ENCODE results near the gene ACTR6. TPM values are rescaled to one million over a fixed set of nuclear protein-coding genes. Genes with fewer than 3 reads are reported as not detected.

ACTR6 gene
- total and polyA plus RNA-seq, 9 of the 15 experiments (the other 6 are each of a cell fraction or from before 2014, with no cell fraction given): 26.1 to 109 (median 70.9) TPM

DNA sequence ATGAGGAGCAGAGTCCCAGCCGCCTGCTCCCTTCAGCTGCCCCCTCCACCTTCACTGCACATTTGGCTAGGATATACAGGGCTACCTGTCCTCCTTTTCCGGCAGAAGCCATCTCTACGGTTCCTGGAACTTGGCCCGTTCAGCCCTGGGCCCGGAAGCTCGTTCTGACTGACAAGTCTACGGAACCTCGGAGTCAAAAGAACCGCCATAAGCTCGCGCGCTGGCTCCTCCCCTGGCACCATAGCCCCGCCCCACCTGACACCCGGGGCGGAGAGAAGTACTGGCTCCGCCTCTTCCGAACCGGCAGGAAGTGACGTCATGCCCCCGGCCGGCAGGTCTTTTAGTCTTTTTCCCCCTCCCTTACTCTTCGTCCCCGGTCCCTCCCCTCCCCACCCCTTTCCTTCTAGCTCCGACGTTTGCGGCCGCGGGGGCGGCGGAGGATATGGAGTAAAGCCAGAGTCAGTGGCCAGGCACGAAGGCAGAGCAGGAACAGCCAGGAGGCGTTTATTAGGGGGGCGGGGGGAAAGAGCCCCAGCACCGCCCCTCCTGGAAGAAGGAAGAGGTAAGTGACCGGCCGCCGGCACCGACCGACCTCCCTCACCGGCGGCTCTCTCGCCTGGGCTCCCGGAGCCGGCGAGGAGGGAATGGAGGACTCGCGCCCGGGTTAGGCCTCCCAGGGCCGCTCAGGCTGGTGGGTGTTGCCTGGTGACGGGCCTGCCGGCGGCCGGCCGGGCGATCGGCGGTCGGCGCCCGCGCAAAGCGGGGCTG lies 66.4 kb downstream of the ACTR6 start, which contains the start of the genes DEPDC4 and SCYL2 (continued):
- TF ChIP-seq, protein P1, sequence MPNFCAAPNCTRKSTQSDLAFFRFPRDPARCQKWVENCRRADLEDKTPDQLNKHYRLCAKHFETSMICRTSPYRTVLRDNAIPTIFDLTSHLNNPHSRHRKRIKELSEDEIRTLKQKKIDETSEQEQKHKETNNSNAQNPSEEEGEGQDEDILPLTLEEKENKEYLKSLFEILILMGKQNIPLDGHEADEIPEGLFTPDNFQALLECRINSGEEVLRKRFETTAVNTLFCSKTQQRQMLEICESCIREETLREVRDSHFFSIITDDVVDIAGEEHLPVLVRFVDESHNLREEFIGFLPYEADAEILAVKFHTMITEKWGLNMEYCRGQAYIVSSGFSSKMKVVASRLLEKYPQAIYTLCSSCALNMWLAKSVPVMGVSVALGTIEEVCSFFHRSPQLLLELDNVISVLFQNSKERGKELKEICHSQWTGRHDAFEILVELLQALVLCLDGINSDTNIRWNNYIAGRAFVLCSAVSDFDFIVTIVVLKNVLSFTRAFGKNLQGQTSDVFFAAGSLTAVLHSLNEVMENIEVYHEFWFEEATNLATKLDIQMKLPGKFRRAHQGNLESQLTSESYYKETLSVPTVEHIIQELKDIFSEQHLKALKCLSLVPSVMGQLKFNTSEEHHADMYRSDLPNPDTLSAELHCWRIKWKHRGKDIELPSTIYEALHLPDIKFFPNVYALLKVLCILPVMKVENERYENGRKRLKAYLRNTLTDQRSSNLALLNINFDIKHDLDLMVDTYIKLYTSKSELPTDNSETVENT (CRISPR knock-in tag; IDR thresholded peaks at IDR 0.05): no peak
- TF ChIP-seq, protein P2, sequence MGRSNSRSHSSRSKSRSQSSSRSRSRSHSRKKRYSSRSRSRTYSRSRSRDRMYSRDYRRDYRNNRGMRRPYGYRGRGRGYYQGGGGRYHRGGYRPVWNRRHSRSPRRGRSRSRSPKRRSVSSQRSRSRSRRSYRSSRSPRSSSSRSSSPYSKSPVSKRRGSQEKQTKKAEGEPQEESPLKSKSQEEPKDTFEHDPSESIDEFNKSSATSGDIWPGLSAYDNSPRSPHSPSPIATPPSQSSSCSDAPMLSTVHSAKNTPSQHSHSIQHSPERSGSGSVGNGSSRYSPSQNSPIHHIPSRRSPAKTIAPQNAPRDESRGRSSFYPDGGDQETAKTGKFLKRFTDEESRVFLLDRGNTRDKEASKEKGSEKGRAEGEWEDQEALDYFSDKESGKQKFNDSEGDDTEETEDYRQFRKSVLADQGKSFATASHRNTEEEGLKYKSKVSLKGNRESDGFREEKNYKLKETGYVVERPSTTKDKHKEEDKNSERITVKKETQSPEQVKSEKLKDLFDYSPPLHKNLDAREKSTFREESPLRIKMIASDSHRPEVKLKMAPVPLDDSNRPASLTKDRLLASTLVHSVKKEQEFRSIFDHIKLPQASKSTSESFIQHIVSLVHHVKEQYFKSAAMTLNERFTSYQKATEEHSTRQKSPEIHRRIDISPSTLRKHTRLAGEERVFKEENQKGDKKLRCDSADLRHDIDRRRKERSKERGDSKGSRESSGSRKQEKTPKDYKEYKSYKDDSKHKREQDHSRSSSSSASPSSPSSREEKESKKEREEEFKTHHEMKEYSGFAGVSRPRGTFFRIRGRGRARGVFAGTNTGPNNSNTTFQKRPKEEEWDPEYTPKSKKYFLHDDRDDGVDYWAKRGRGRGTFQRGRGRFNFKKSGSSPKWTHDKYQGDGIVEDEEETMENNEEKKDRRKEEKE (IDR thresholded peaks at IDR 0.05; ENCODE audit: borderline replicate concordance in 1 of 2, control insufficient read depth in 1 of 2, low read depth in 2 of 2, low read length in 1 of 2): no peak
- no peak for TF ChIP-seq RBM17 (IDR thresholded peaks at IDR 0.05; ENCODE audit: borderline replicate concordance, low read depth, low read length)
- TF ChIP-seq, protein P3, sequence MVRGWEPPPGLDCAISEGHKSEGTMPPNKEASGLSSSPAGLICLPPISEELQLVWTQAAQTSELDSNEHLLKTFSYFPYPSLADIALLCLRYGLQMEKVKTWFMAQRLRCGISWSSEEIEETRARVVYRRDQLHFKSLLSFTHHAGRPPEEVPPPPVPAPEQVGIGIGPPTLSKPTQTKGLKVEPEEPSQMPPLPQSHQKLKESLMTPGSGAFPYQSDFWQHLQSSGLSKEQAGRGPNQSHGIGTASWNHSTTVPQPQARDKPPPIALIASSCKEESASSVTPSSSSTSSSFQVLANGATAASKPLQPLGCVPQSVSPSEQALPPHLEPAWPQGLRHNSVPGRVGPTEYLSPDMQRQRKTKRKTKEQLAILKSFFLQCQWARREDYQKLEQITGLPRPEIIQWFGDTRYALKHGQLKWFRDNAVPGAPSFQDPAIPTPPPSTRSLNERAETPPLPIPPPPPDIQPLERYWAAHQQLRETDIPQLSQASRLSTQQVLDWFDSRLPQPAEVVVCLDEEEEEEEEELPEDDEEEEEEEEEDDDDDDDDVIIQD (CRISPR knock-in tag; IDR thresholded peaks at IDR 0.05): no peak
- TF ChIP-seq, protein P4, sequence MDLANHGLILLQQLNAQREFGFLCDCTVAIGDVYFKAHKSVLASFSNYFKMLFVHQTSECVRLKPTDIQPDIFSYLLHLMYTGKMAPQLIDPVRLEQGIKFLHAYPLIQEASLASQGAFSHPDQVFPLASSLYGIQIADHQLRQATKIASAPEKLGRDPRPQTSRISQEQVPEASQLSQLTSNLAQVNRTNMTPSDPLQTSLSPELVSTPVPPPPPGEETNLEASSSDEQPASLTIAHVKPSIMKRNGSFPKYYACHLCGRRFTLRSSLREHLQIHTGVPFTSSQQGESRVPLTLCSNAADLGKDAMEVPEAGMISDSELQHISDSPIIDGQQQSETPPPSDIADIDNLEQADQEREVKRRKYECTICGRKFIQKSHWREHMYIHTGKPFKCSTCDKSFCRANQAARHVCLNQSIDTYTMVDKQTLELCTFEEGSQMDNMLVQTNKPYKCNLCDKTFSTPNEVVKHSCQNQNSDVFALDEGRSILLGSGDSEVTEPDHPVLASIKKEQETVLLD (IDR thresholded peaks at IDR 0.05): no peak
- no peak for TF ChIP-seq NFYB (IDR thresholded peaks at IDR 0.05; ENCODE audit: extremely low read depth, insufficient read length)
- TF ChIP-seq, protein P5, sequence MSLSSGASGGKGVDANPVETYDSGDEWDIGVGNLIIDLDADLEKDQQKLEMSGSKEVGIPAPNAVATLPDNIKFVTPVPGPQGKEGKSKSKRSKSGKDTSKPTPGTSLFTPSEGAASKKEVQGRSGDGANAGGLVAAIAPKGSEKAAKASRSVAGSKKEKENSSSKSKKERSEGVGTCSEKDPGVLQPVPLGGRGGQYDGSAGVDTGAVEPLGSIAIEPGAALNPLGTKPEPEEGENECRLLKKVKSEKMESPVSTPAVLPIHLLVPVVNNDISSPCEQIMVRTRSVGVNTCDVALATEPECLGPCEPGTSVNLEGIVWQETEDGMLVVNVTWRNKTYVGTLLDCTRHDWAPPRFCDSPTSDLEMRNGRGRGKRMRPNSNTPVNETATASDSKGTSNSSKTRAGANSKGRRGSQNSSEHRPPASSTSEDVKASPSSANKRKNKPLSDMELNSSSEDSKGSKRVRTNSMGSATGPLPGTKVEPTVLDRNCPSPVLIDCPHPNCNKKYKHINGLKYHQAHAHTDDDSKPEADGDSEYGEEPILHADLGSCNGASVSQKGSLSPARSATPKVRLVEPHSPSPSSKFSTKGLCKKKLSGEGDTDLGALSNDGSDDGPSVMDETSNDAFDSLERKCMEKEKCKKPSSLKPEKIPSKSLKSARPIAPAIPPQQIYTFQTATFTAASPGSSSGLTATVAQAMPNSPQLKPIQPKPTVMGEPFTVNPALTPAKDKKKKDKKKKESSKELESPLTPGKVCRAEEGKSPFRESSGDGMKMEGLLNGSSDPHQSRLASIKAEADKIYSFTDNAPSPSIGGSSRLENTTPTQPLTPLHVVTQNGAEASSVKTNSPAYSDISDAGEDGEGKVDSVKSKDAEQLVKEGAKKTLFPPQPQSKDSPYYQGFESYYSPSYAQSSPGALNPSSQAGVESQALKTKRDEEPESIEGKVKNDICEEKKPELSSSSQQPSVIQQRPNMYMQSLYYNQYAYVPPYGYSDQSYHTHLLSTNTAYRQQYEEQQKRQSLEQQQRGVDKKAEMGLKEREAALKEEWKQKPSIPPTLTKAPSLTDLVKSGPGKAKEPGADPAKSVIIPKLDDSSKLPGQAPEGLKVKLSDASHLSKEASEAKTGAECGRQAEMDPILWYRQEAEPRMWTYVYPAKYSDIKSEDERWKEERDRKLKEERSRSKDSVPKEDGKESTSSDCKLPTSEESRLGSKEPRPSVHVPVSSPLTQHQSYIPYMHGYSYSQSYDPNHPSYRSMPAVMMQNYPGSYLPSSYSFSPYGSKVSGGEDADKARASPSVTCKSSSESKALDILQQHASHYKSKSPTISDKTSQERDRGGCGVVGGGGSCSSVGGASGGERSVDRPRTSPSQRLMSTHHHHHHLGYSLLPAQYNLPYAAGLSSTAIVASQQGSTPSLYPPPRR (CRISPR knock-in tag; IDR thresholded peaks at IDR 0.05; ENCODE audit: borderline replicate concordance): 0 out of 2 replicates have a peak, but pooled peaks have one; percentile 41
- TF ChIP-seq MAZ (CRISPR knock-in tag; conservative IDR thresholded peaks at IDR 0.05 in 1 of 2, IDR thresholded peaks at IDR 0.05 in 1 of 2): peak; percentile 73 to 93

Data from K562 (cell line).